Measurements from ENCODE around the gene ILF2. TPM values are rescaled to one million over a fixed set of nuclear protein-coding genes. Genes with fewer than 3 reads are reported as not detected.

The ILF2 gene
- polyA plus RNA-seq, 2 of the 4 experiments (the other 2 are of a cell fraction), result 249 to 285 TPM

DNA sequence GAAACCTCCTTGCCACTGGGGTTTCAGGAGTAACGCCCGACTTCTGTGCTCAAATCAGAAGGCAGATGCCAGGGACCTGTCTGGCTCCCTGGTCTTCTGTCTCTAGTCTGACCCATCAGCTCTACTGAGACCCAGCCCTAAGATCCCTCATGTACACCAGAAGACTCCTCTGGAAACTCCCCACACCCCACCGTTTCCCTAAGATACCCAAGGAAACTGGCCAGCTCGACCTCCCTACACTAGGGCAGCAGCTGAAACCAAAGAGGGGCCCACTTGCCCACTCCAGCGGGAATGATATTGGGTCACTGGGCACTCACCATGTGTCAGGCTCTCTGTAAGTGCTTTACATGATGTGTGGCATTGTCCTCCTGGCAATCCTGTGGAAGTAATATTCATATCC is 57.4 kb downstream of the ILF2 start:
- peaks cover 54% of the 10 kb centered on the region for H3K4me1 ChIP-seq
- peak overlapping the region; percentile 96 for H3K4me2 ChIP-seq
- H3K27ac ChIP-seq, result peak overlapping the region; percentile 91 to 96
- peak overlapping the region; percentile 68 for H3K4me3 ChIP-seq
- ChIA-PET POLR2A (interaction anchor here (0.7 to 4.7 kb wide), 6 partner anchors 11 to 77 kb away, joined by 3 to 49 read pairs (median 4); partner anchors contain the start of genes CHTOP, S100A13 and S100A6), CTCF (interaction anchor here (0.8 to 18.3 kb wide), 9 partner anchors 10 to 109 kb away, joined by 3 to 253 read pairs (median 9); partner anchors contain the start of genes CHTOP, S100A1 and S100A13)
- ATAC-seq (no peak), DNase-seq (ENCODE audit: low read depth in 1 of 2, low spot score in 1 of 2) (no peak), FAIRE-seq (no peak)
- 44% methylated on average over 5 of the region's 5 CpGs for WGBS (ENCODE audit: missing lambda C conversion rate)
- no peaks in the 10 kb centered on the region for H3K9me3 ChIP-seq
- TF ChIP-seq, protein P1, sequence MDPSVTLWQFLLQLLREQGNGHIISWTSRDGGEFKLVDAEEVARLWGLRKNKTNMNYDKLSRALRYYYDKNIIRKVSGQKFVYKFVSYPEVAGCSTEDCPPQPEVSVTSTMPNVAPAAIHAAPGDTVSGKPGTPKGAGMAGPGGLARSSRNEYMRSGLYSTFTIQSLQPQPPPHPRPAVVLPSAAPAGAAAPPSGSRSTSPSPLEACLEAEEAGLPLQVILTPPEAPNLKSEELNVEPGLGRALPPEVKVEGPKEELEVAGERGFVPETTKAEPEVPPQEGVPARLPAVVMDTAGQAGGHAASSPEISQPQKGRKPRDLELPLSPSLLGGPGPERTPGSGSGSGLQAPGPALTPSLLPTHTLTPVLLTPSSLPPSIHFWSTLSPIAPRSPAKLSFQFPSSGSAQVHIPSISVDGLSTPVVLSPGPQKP (IDR thresholded peaks at IDR 0.05; ENCODE audit: low read depth, low read length), result no peak
- TF ChIP-seq KDM1A (IDR thresholded peaks at IDR 0.05; ENCODE audit: low read depth) (no peak), HOXA7 (CRISPR knock-in tag; IDR thresholded peaks at IDR 0.05) (no peak), RFX5 (IDR thresholded peaks at IDR 0.05) (no peak), HDAC2 (IDR thresholded peaks at IDR 0.05) (no peak), ZC3H11A (IDR thresholded peaks at IDR 0.05) (no peak)

GRCh38 chr1:153612755-153613331 is 58.0 kb downstream of the ILF2 start, which contains the start of gene S100A16:
TSS of gene S100A16 (minus strand) at chr1:153613137. CDS start at chr1:153608151, 4,986 bp downstream.
- no peaks in the 10 kb centered on the region for H3K9me3 ChIP-seq
- peaks cover 60% of the 10 kb centered on the region for H3K4me1 ChIP-seq
- DNase-seq (ENCODE audit: low read depth in 1 of 2, low spot score in 1 of 2) (peak; percentile 77 to 92), FAIRE-seq (no peak), ATAC-seq (peak; percentile 65 to 82)
- ChIA-PET CTCF (interaction anchor here (0.8 to 8.5 kb wide), 12 partner anchors 9 to 260 kb away, joined by 3 to 118 read pairs (median 6); partner anchors contain the start of genes CHTOP, S100A1 and S100A13), POLR2A (interaction anchor here (0.6 to 4.7 kb wide), 8 partner anchors 12 to 377 kb away, joined by 3 to 49 read pairs (median 4); partner anchors contain the start of genes CHTOP, S100A13 and S100A6)
- H3K27ac ChIP-seq, result peak within 1 kb of the TSS; percentile 91 to 96
- WGBS (ENCODE audit: missing lambda C conversion rate), result 0% methylated on average over 4 of the region's 9 CpGs
- peak within 1 kb of the TSS; percentile 68 for H3K4me3 ChIP-seq
- peak within 1 kb of the TSS; percentile 96 for H3K4me2 ChIP-seq
- TF ChIP-seq HDAC2 (IDR thresholded peaks at IDR 0.05) (no peak), CEBPB (IDR thresholded peaks at IDR 0.05) (no peak), PHF8 (IDR thresholded peaks at IDR 0.05; ENCODE audit: borderline replicate concordance, low read depth) (peak; percentile 64; the same call in 1 of the 2 replicates), FOSB (CRISPR knock-in tag; IDR thresholded peaks at IDR 0.05) (no peak), BCL3 (IDR thresholded peaks at IDR 0.05) (0 out of 3 replicates have a peak, but pooled peaks have one; percentile 48), JUN (IDR thresholded peaks at IDR 0.05) (peak in 1 of 2 experiments; percentile 48; a peak in 2 of 5 replicates), POLR2A (IDR thresholded peaks at IDR 0.05; ENCODE audit: low read length) (peak; percentile 70), MAX (IDR thresholded peaks at IDR 0.05) (peak; percentile 32; the same call in 1 of the 2 replicates), RNF2 (IDR thresholded peaks at IDR 0.05; ENCODE audit: borderline replicate concordance, low read depth) (no peak)

GRCh38 chr1:153612111-153612754 is 58.6 kb downstream of the ILF2 start:
- Histone ChIP-seq H3K4me1 (peaks cover 60% of the 10 kb centered on the region), H3K4me3 (peak overlapping the region; percentile 68), H3K27ac (peak overlapping the region; percentile 91 to 96), H3K4me2 (peak overlapping the region; percentile 96), H3K9me3 (no peaks in the 10 kb centered on the region)
- WGBS (ENCODE audit: missing lambda C conversion rate), result 3% methylated on average over 10 of the region's 11 CpGs
- POLR2A ChIA-PET, result interaction anchor here (0.6 to 4.7 kb wide), 9 partner anchors 12 to 378 kb away, joined by 3 to 49 read pairs (median 4); partner anchors contain the start of genes CHTOP, S100A13 and S100A6
- TF ChIP-seq EHF (CRISPR knock-in tag; IDR thresholded peaks at IDR 0.05) (no peak), FOXS1 (CRISPR knock-in tag; IDR thresholded peaks at IDR 0.05) (no peak), RCOR1 (IDR thresholded peaks at IDR 0.05; ENCODE audit: low read depth, low read length) (no peak), REST (IDR thresholded peaks at IDR 0.05) (no peak), TFCP2L1 (CRISPR knock-in tag; IDR thresholded peaks at IDR 0.05) (no peak), JUN (IDR thresholded peaks at IDR 0.05) (no peak), SREBF2 (IDR thresholded peaks at IDR 0.05) (no peak)
- CTCF ChIA-PET, result interaction anchor here (0.8 to 8.5 kb wide), 13 partner anchors 9 to 260 kb away, joined by 3 to 118 read pairs (median 6); partner anchors contain the start of genes CHTOP, S100A1 and S100A13
- ATAC-seq (peak in 1 of 2 experiments; percentile 4; a peak in 3 of 6 replicates), DNase-seq (ENCODE audit: low read depth in 1 of 2, low spot score in 1 of 2) (no peak), FAIRE-seq (no peak)
